Measurements from ENCODE around the gene CDK5.

DNA sequence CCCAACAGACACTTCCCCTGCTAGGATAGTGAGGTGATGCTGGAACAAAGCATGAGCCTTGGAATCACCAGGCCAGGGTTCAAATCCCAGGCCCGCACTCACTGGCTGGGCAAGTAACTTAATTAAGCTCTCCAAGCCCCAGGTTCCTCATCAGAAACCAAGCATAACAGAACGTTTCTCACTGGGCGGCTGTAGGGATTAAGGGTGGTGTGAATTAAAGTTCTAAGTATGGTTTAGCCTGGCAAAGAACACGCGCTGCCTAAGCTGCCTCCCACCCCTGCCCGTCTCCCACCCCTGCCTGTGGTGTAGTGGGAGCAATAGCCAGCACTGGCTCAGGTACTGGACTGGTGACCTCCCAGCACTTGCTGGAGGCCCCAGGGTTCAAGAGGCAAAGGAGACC lies 7.3 kb upstream of the CDK5 start:
- TF ChIP-seq POLR2A (IDR thresholded peaks at IDR 0.05; ENCODE audit: low read depth, low read length) (no peak), POLR2AphosphoS5 (IDR thresholded peaks at IDR 0.05; ENCODE audit: low read depth, low read length) (no peak), TAF1 (IDR thresholded peaks at IDR 0.05; ENCODE audit: low read depth, low read length) (no peak), POU2F2 (IDR thresholded peaks at IDR 0.05; ENCODE audit: low read depth, low read length) (no peak), SPI1 (IDR thresholded peaks at IDR 0.05; ENCODE audit: low read depth, low read length) (no peak), PAX5 (IDR thresholded peaks at IDR 0.05; ENCODE audit: insufficient read depth, low read length, severe bottlenecking) (no peak)
